HepG2 (cell line): ENCODE data around the gene HCRTR1. TPM values are rescaled to one million over a fixed set of nuclear protein-coding genes. Genes with fewer than 3 reads are reported as not detected.

Experiments used
- ATAC-seq: fragments of 200-7000 bp; cut with Tn5 transposase; 3 replicates; pipeline ENCODE4 v1.9.1; 2020; ENCODE audit warnings: mild to moderate bottlenecking, moderate library complexity
- BruUV-seq: library from RNA; stranded (reverse); fragments of 400-500 nt; replicated peaks from 2 replicates; lab custom pipeline; 2021; lab: Mats Ljungman, UMichigan
- CTCF ChIA-PET: fragments of 300-600 bp; formaldehyde crosslinking; extraction: SDS; loops from one replicate; lab custom pipeline; 2021; ENCODE audit warnings: low total read pairs, inconsistent platforms, low intra/inter-chr PET ratio; lab: Yijun Ruan, JAX
- POLR2A ChIA-PET: fragments of 350-600 bp; sonication (Branson Sonifier 250); formaldehyde crosslinking; loops from one replicate; lab custom pipeline; 2020; ENCODE audit warnings: antibody characterized with exemption, inconsistent platforms; lab: Yijun Ruan, JAX
- DNase-seq: peaks from one replicate; pipeline ENCODE4 v3.0.0-alpha.2; 2015; ENCODE audit warnings: low spot score
- FAIRE-seq: peaks from 3 replicates; lab custom pipeline; 2011; peaks lifted over from hg19 to GRCh38; lab: Jason Lieb, UNC
- H2AFZ ChIP-seq: one replicate; pipeline ENCODE4 v1.6.1; 2011; ENCODE audit warnings: low read length, inconsistent platforms
- H3K27ac ChIP-seq: fragments of 300-600 bp; 3 replicates; pipeline ENCODE4 v1.8.0; 2011; ENCODE audit warnings: mixed run types, mild to moderate bottlenecking, mixed read lengths, low read length, inconsistent platforms; ENCODE audit not compliant: insufficient read depth; ENCODE audit errors: extremely low read length
- H3K27me3 ChIP-seq, 2 experiments: fragments of 200-600 bp in 1 of 2; 2 replicates in 1 of 2; 3 replicates in 1 of 2; pipeline versions ENCODE4 v1.6.0 to v1.8.0; 2011; ENCODE audit warnings: low read length in 2 of 2, mild to moderate bottlenecking in 2 of 2, moderate library complexity in 2 of 2, inconsistent platforms in 1 of 2; ENCODE audit not compliant: insufficient read depth in 2 of 2, control insufficient read depth in 1 of 2
- H3K36me3 ChIP-seq, 2 experiments: fragments of 200-600 bp in 1 of 2; replicated peaks in 1 of 2; 2 replicates in 1 of 2; 3 replicates in 1 of 2; pipeline versions ENCODE4 v1.5.1 to v1.8.0; 2011; ENCODE audit warnings: low read length in 2 of 2, inconsistent platforms in 1 of 2; ENCODE audit not compliant: insufficient read depth in 2 of 2, control insufficient read depth in 1 of 2
- H3K4me1 ChIP-seq: 2 replicates; pipeline ENCODE4 v1.5.1; 2012; ENCODE audit warnings: low read length, inconsistent platforms; ENCODE audit not compliant: insufficient read depth
- H3K4me2 ChIP-seq: 2 replicates; pipeline ENCODE4 v1.6.0; 2011; ENCODE audit warnings: low read depth, low read length, inconsistent platforms
- H3K4me3 ChIP-seq, 3 experiments: fragments of 200-600 bp in 1 of 3; sonication (generic), shearing (Covaris generic) in 1 of 3; replicated peaks in 1 of 3; 2 replicates each; pipeline ENCODE4 v1.5.1; 2011 to 2016; ENCODE audit warnings: low read length in 3 of 3, inconsistent platforms in 2 of 3, low read depth in 2 of 3, mild to moderate bottlenecking in 2 of 3, control low read depth in 1 of 3, mixed read lengths in 1 of 3; ENCODE audit not compliant: insufficient read depth in 1 of 3
- H3K79me2 ChIP-seq: one replicate; pipeline ENCODE4 v1.6.1; 2011; ENCODE audit warnings: low read length, inconsistent platforms; ENCODE audit not compliant: insufficient read depth
- H3K9ac ChIP-seq: 2 replicates; pipeline ENCODE4 v1.6.0; 2011; ENCODE audit warnings: mild to moderate bottlenecking, low read depth, low read length, inconsistent platforms; ENCODE audit not compliant: insufficient read depth
- H3K9me3 ChIP-seq: 2 replicates; pipeline ENCODE4 v1.5.1; 2012; ENCODE audit warnings: mild to moderate bottlenecking, low read length
- H4K20me1 ChIP-seq: 2 replicates; pipeline ENCODE4 v1.6.0; 2011; ENCODE audit warnings: inconsistent platforms, mild to moderate bottlenecking, low read length, moderate library complexity; ENCODE audit not compliant: insufficient read depth
- CCDC6 ChIP-seq: sonication (generic); formaldehyde crosslinking; IDR thresholded peaks from 2 replicates; pipeline ENCODE4 v1.8.1; 2022; ENCODE audit warnings: mild to moderate bottlenecking, missing genetic modification reagents, moderate library complexity
- HNRNPH1 ChIP-seq: fragments of 200-400 bp; formaldehyde crosslinking; optimal IDR thresholded peaks from 2 replicates; pipeline ENCODE3; 2017; ENCODE audit warnings: mild to moderate bottlenecking, low read depth, low read length
- KLF12 ChIP-seq: sonication (generic); formaldehyde crosslinking; IDR thresholded peaks from 2 replicates; pipeline ENCODE4 v1.4.0; 2020; ENCODE audit warnings: missing genetic modification reagents, borderline replicate concordance
- NFAT5 ChIP-seq: sonication (generic); formaldehyde crosslinking; IDR thresholded peaks from 2 replicates; pipeline ENCODE4 v1.4.0; 2020; ENCODE audit warnings: missing genetic modification reagents
- PHF8 ChIP-seq: sonication (generic); formaldehyde crosslinking; IDR thresholded peaks from 2 replicates; pipeline ENCODE4 v1.5.0; 2020; ENCODE audit warnings: missing genetic modification reagents
- SIN3A ChIP-seq: IDR thresholded peaks from 2 replicates; pipeline ENCODE4 v1.6.1; 2011; ENCODE audit warnings: low read depth, mild to moderate bottlenecking, control low read depth, low read length, borderline replicate concordance
- SMAD1 ChIP-seq: sonication (generic); formaldehyde crosslinking; IDR thresholded peaks from 2 replicates; pipeline ENCODE4 v1.4.0; 2020; ENCODE audit warnings: missing genetic modification reagents, low read depth, mild to moderate bottlenecking, borderline replicate concordance
- TFDP1 ChIP-seq: IDR thresholded peaks from 2 replicates; pipeline ENCODE4 v1.6.1; 2016; ENCODE audit warnings: missing compliant biosample characterization, missing genetic modification reagents, borderline replicate concordance
- ZNF232 ChIP-seq: sonication (generic); formaldehyde crosslinking; IDR thresholded peaks from 2 replicates; pipeline ENCODE4 v1.4.0; 2020; ENCODE audit warnings: missing genetic modification reagents, borderline replicate concordance
- ZNF432 ChIP-seq: sonication (generic); formaldehyde crosslinking; IDR thresholded peaks from 2 replicates; pipeline ENCODE4 v1.5.0; 2020; ENCODE audit warnings: missing genetic modification reagents, mild to moderate bottlenecking, borderline replicate concordance
- ZNF44 ChIP-seq: sonication (generic); formaldehyde crosslinking; IDR thresholded peaks from 2 replicates; pipeline ENCODE4 v1.5.1; 2020; ENCODE audit warnings: mild to moderate bottlenecking, missing genetic modification reagents
- ZNF468 ChIP-seq: sonication (generic); formaldehyde crosslinking; IDR thresholded peaks from 2 replicates; pipeline ENCODE4 v1.8.0; 2022; ENCODE audit warnings: mild to moderate bottlenecking, moderate library complexity, missing genetic modification reagents
- ZNF75D ChIP-seq: sonication (generic); formaldehyde crosslinking; IDR thresholded peaks from 2 replicates; pipeline ENCODE4 v1.8.1; 2023; ENCODE audit warnings: missing genetic modification reagents, mild to moderate bottlenecking, borderline replicate concordance
- ZNF773 ChIP-seq: sonication (generic); formaldehyde crosslinking; IDR thresholded peaks from 2 replicates; pipeline ENCODE4 v1.4.0; 2020; ENCODE audit warnings: missing genetic modification reagents, borderline replicate concordance
- WGBS: methylation state at CpG from one replicate; pipeline ENCODE4 v1.1.6; 2017; ENCODE audit warnings: low lambda C conversion rate; 5-methylcytosine and 5-hydroxymethylcytosine counted together
- in situ Hi-C: cut with HindIII; loops from 2 replicates; pipeline ENCODE4 v1.10.0; 2017; ENCODE audit warnings: low pct_unique_long_range_greater_than_20kb; ENCODE audit not compliant: extremely low pct_ligation_motif_present
- intact Hi-C: fragments of 100-400 bp; cut with micrococcal nuclease; formaldehyde crosslinking; loops from one replicate; pipeline ENCODE4 v1.10.0; 2022; ENCODE audit not compliant: unreplicated experiment
- polyA plus RNA-seq, 8 experiments: library from polyadenylated mRNA; depleted of rRNA in 3 of 8; stranded (reverse) in 7 of 8; unstranded in 1 of 8; fragments of >200 nt; fragmentation: Illumina TruSeq in 4 of 8; extraction: Trizol in 4 of 8; gene quantifications; 2 replicates each; pipeline versions ENCODE4 v1.2.1 to v1.2.3, GENCODE V29; 2011 to 2016; ENCODE audit warnings: low read depth in 4 of 8, missing spikeins in 1 of 8, mixed read lengths in 1 of 8; ENCODE audit not compliant: insufficient read depth in 1 of 8
- total RNA-seq, 5 experiments: library from RNA; depleted of rRNA; stranded (reverse); fragments of >200 nt; fragmentation: Illumina TruSeq; extraction: Trizol; gene quantifications; 2 replicates each; pipeline ENCODE4 v1.2.3, GENCODE V29; 2016; ENCODE audit warnings: low read depth in 1 of 5

The HCRTR1 gene
- total and polyA plus RNA-seq, 2 of the 13 experiments (the other 11 are each of a cell fraction or from before 2014, with no cell fraction given) = not detected

- TF ChIP-seq KLF12 (CRISPR knock-in tag) = no peak
- peak; percentile 80 for TF ChIP-seq ZNF44
- 0 out of 2 replicates have a peak, but pooled peaks have one; percentile 11 for TF ChIP-seq ZNF773 (CRISPR knock-in tag)
- no peak for TF ChIP-seq CCDC6 (CRISPR knock-in tag)
- TF ChIP-seq ZNF468 (CRISPR knock-in tag) = no peak
- TF ChIP-seq SMAD1 (CRISPR knock-in tag) = no peak; the same call in 1 of the 2 replicates
Measured at GRCh38 chr1:31644560-31645273, 27.2 kb downstream of the HCRTR1 start, which contains the start of gene PEF1 (continued).

- ChIA-PET CTCF (no interaction called here), POLR2A (interaction anchor here (0.8 to 2.7 kb wide), 14 partner anchors 11 to 348 kb away, joined by 3 to 22 read pairs (median 3); partner anchors contain the start of genes COL16A1, SNRNP40, TINAGL1 and ZCCHC17)
- DNase-seq = no peak
- Histone ChIP-seq H3K27me3 (no peaks in the 10 kb centered on the region; a peak in 1 of 5 replicates), H3K36me3 (0 out of 5 replicates have a peak, but pooled peaks cover 0 to 4% of the 10 kb centered on the region in 2 experiments), H2AFZ (peak overlapping the region; percentile 93), H3K79me2 (peaks cover 35% of the 10 kb centered on the region), H3K4me3 (peak overlapping the region; percentile 72 to 87 (median 84)), H3K9me3 (no peaks in the 10 kb centered on the region), H3K4me2 (peak overlapping the region; percentile 90), H3K9ac (peak overlapping the region; percentile 93), H3K4me1 (peaks cover 62% of the 10 kb centered on the region), H4K20me1 (no peaks in the 10 kb centered on the region), H3K27ac (peak overlapping the region; percentile 89)
- in situ Hi-C loops (no loop called here), intact Hi-C loops (no loop called here)
- FAIRE-seq = no peak
- BruUV-seq = TSS peak; percentile 87
- ATAC-seq = no peak
- WGBS = 0% methylated on average over 11 of the region's 11 CpGs
- TF ChIP-seq HNRNPH1 (no peak), SIN3A (peak; percentile 44; the same call in 1 of the 2 replicates), ZNF232 (CRISPR knock-in tag) (peak; percentile 44; the same call in 1 of the 2 replicates), TFDP1 (CRISPR knock-in tag) (0 out of 2 replicates have a peak, but pooled peaks have one; percentile 68), ZNF432 (CRISPR knock-in tag) (no peak), PHF8 (CRISPR knock-in tag) (no peak), ZNF75D (CRISPR knock-in tag) (no peak), NFAT5 (CRISPR knock-in tag) (no peak)
Measured at GRCh38 chr1:31645274-31645568, 27.7 kb downstream of the HCRTR1 start.
